ENCODE data around the gene CES3.

Gene CES3

DNA sequence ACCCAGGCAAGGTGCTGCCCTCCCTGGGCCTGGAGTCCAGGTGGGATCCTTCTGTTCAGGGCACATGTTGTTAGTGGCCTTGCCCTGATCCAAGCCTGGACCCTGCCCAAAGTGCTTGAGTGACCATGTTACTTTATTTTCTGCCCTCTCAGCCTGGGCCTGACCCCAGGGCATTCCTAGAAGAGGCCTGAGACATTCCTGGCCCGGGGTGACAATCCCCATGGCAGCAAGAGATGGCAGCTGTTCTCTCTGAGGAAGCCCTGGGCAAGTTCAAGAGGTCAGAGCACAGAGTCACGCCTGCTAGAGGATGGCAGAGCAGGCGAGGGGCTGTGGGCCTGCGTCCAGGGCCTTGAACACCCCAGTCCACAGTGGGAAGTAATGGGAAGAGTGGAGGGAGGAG lies 47.4 kb upstream of the CES3 start:
- Histone ChIP-seq H3K79me2 (ENCODE audit: insufficient read depth, low read length) (no peaks in the 10 kb centered on the region), H2AFZ (ENCODE audit: low read depth, low read length, severe bottlenecking) (no peak overlapping the region), H4K20me1 (ENCODE audit: low read depth, low read length) (no peaks in the 10 kb centered on the region), H3K36me3 (ENCODE audit: low read length) (no peaks in the 10 kb centered on the region), H3K4me2 (ENCODE audit: low read depth, low read length, poor library complexity, severe bottlenecking) (no peak overlapping the region), H3K4me3 (ENCODE audit: insufficient read depth, low read length, poor library complexity, severe bottlenecking) (no peak overlapping the region), H3K9me3 (ENCODE audit: insufficient read depth, low read length) (no peaks in the 10 kb centered on the region), H3K9ac (ENCODE audit: low read length) (no peak overlapping the region), H3F3A (ENCODE audit: insufficient read depth) (no peaks in the 10 kb centered on the region), H3K27ac (ENCODE audit: low read depth, low read length) (no peak overlapping the region), H3K27me3 (ENCODE audit: low read length) (0 out of 2 replicates have a peak, but pooled peaks cover 2% of the 10 kb centered on the region), H3K9me2 (replicated peaks; ENCODE audit: insufficient read depth, low read length) (no peaks in the 10 kb centered on the region)
- no peak for TF ChIP-seq EZH2phosphoT487 (conservative IDR thresholded peaks at IDR 0.05; ENCODE audit: low read length)
- TF ChIP-seq, protein P1, sequence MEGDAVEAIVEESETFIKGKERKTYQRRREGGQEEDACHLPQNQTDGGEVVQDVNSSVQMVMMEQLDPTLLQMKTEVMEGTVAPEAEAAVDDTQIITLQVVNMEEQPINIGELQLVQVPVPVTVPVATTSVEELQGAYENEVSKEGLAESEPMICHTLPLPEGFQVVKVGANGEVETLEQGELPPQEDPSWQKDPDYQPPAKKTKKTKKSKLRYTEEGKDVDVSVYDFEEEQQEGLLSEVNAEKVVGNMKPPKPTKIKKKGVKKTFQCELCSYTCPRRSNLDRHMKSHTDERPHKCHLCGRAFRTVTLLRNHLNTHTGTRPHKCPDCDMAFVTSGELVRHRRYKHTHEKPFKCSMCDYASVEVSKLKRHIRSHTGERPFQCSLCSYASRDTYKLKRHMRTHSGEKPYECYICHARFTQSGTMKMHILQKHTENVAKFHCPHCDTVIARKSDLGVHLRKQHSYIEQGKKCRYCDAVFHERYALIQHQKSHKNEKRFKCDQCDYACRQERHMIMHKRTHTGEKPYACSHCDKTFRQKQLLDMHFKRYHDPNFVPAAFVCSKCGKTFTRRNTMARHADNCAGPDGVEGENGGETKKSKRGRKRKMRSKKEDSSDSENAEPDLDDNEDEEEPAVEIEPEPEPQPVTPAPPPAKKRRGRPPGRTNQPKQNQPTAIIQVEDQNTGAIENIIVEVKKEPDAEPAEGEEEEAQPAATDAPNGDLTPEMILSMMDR (IDR thresholded peaks at IDR 0.05; ENCODE audit: insufficient read depth, low read length, poor library complexity, severe bottlenecking), result no peak

DNA sequence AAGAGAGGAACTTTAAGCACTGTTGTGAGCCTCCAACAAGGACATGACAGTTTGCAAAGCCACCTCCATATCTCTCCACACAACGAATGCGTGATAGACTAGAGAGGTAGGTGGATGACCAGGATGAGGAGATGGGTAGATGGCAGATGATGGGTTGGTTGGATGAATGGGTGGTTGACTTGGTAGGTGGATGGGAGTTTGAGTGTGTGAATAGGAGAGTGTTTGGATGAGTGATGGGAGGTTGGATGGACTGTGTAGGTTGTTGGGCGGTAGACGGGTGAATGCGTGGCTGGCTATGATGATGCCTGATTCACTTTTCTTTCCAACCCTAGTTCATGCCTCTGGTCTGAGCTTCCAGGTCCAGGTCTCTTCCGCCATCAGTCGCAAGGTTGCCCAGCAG lies 46.5 kb upstream of the CES3 start:
- Histone ChIP-seq H2AFZ (ENCODE audit: low read depth, low read length, severe bottlenecking) (no peak overlapping the region), H3K79me2 (ENCODE audit: insufficient read depth, low read length) (no peaks in the 10 kb centered on the region), H3F3A (ENCODE audit: insufficient read depth) (no peaks in the 10 kb centered on the region), H3K4me2 (ENCODE audit: low read depth, low read length, poor library complexity, severe bottlenecking) (no peak overlapping the region), H4K20me1 (ENCODE audit: low read depth, low read length) (no peaks in the 10 kb centered on the region), H3K4me3 (ENCODE audit: insufficient read depth, low read length, poor library complexity, severe bottlenecking) (no peak overlapping the region), H3K27me3 (ENCODE audit: low read length) (0 out of 2 replicates have a peak, but pooled peaks cover 2% of the 10 kb centered on the region), H3K27ac (ENCODE audit: low read depth, low read length) (no peak overlapping the region), H3K9ac (ENCODE audit: low read length) (no peak overlapping the region), H3K36me3 (ENCODE audit: low read length) (no peaks in the 10 kb centered on the region), H3K9me2 (replicated peaks; ENCODE audit: insufficient read depth, low read length) (no peaks in the 10 kb centered on the region), H3K9me3 (ENCODE audit: insufficient read depth, low read length) (no peaks in the 10 kb centered on the region)
- TF ChIP-seq, protein P1 (IDR thresholded peaks at IDR 0.05; ENCODE audit: insufficient read depth, low read length, poor library complexity, severe bottlenecking), result no peak
- TF ChIP-seq EZH2phosphoT487 (conservative IDR thresholded peaks at IDR 0.05; ENCODE audit: low read length), result no peak

DNA sequence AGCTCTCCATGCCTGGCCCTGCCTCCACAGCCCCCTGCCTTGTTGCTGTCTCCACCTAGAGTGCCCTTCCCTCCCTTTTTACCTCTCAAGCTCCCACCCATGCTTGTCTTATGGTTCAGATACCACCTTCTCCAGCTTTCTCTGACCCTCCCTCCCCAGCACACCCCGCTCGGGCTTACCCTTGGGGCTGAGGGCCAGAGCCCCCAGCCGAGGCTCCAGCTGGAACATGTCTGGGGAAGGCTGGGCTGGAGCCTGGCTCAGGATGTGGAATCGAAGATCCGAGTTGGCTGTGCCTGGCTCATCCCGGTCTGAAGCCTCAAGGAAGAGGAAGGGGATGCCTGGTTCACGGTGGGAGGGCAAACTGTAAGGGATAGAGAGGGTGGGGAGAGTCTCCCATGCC lies 46.0 kb upstream of the CES3 start:
- Histone ChIP-seq H3K27ac (ENCODE audit: low read depth, low read length) (no peak overlapping the region), H4K20me1 (ENCODE audit: low read depth, low read length) (no peaks in the 10 kb centered on the region)

More for the DNA sequence above, 46.0 kb upstream of the CES3 start:
- Histone ChIP-seq H2AFZ (ENCODE audit: low read depth, low read length, severe bottlenecking) (no peak overlapping the region), H3K36me3 (ENCODE audit: low read length) (no peaks in the 10 kb centered on the region), H3K79me2 (ENCODE audit: insufficient read depth, low read length) (no peaks in the 10 kb centered on the region), H3K9me2 (replicated peaks; ENCODE audit: insufficient read depth, low read length) (no peaks in the 10 kb centered on the region), H3K4me2 (ENCODE audit: low read depth, low read length, poor library complexity, severe bottlenecking) (no peak overlapping the region), H3K4me3 (ENCODE audit: insufficient read depth, low read length, poor library complexity, severe bottlenecking) (no peak overlapping the region), H3K9ac (ENCODE audit: low read length) (no peak overlapping the region), H3K27me3 (ENCODE audit: low read length) (0 out of 2 replicates have a peak, but pooled peaks cover 2% of the 10 kb centered on the region), H3K9me3 (ENCODE audit: insufficient read depth, low read length) (no peaks in the 10 kb centered on the region), H3F3A (ENCODE audit: insufficient read depth) (no peaks in the 10 kb centered on the region)
- TF ChIP-seq, protein P1 (IDR thresholded peaks at IDR 0.05; ENCODE audit: insufficient read depth, low read length, poor library complexity, severe bottlenecking), result no peak
- no peak for TF ChIP-seq EZH2phosphoT487 (conservative IDR thresholded peaks at IDR 0.05; ENCODE audit: low read length)
